CD1c-positive myeloid dendritic cell (primary cell): ENCODE data around the gene OR2T6.
"Not testable (repeated sequence)": the region's sequence is repeated elsewhere in the genome, so short reads cannot be mapped to it uniquely, and the experiment has no call there.

Experiments
- DNase-seq: peaks from one replicate; pipeline ENCODE4 v3.0.0-alpha.2; 2016; ENCODE audit errors: extremely low spot score

OR2T6 gene

GRCh38 chr1:248433811-248434415, 58.4 kb downstream of the OR2T6 start:
- DNase-seq, result not testable (repeated sequence)

- not testable (repeated sequence) for DNase-seq
Measured at GRCh38 chr1:248434913-248435312, 59.4 kb downstream of the OR2T6 start.

- not testable (repeated sequence) for DNase-seq
Measured at GRCh38 chr1:248436303-248436702, 60.8 kb downstream of the OR2T6 start.

GRCh38 chr1:248438668-248439067, 63.1 kb downstream of the OR2T6 start:
- not testable (repeated sequence) for DNase-seq

- DNase-seq, result not testable (repeated sequence)
Measured at GRCh38 chr1:248439283-248439682, 63.7 kb downstream of the OR2T6 start.
